ENCODE data around the gene MMP7.

DNA sequence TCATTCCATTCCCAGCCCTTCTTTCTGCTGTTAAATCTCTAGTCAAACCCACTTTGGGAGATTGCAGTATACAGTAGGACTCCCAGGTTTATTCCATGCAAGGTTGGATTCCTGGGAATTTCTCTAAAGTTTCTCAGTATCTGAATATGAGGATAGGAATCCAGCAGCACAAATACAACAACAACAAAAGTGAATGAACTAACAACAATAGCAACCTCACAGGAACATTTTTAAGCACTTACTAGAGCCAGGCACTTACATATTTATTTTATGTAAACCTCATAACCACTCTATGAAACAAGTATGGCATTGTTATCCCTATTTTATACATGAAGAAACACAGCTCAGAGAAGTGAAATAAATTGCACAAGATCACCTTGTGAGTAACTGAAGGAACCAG is 1.9 kb downstream of the MMP7 start:
- TF ChIP-seq, protein P1, sequence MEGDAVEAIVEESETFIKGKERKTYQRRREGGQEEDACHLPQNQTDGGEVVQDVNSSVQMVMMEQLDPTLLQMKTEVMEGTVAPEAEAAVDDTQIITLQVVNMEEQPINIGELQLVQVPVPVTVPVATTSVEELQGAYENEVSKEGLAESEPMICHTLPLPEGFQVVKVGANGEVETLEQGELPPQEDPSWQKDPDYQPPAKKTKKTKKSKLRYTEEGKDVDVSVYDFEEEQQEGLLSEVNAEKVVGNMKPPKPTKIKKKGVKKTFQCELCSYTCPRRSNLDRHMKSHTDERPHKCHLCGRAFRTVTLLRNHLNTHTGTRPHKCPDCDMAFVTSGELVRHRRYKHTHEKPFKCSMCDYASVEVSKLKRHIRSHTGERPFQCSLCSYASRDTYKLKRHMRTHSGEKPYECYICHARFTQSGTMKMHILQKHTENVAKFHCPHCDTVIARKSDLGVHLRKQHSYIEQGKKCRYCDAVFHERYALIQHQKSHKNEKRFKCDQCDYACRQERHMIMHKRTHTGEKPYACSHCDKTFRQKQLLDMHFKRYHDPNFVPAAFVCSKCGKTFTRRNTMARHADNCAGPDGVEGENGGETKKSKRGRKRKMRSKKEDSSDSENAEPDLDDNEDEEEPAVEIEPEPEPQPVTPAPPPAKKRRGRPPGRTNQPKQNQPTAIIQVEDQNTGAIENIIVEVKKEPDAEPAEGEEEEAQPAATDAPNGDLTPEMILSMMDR (IDR thresholded peaks at IDR 0.05) = no peak
- TF ChIP-seq POLR2A (IDR thresholded peaks at IDR 0.05) = no peak

All from Peyer's patch (tissue), 4 donors.